MV-4-11 (cell line): ENCODE data around the gene TTLL6.

Source experiments
- DNase-seq: peaks from one replicate; lab custom pipeline; 2025; lab: John Stamatoyannopoulos, UW

Gene TTLL6

DNA sequence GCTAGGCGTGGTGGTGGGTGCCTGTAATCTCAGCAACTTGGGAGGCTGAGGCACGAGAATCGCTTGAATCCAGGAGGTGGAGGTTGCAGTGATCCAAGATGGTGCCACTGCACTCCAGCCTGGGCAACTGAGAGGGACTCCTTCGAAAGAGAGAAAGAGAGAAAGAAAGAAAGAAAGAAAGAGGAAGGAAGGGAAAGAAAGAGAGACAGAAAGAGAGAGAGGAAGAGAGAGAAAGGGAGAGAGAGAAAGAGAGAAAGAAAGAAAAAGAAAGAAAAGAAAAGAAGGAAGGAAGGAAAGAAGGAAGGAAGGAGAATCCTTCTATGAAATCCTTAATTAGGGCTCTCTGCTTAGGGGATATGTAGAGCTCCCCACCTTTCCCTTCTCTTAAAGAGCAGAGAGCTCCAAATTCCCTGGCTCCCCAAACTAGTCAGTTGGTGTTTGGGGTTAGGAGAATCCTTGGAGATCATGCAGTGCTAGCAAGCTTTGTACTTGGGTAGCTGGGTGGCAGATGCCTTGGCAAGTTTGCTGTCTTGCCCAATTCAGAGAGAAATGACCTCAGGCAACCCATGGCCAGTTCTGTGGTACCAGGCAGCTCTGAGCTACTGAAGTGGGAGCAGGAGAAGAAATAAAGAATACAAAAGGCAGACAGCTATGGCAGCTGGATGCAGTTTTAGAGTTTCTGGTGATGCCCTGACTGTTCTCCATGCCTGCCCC, 79.5 kb downstream of the TTLL6 start:
- DNase-seq = no peak

DNA sequence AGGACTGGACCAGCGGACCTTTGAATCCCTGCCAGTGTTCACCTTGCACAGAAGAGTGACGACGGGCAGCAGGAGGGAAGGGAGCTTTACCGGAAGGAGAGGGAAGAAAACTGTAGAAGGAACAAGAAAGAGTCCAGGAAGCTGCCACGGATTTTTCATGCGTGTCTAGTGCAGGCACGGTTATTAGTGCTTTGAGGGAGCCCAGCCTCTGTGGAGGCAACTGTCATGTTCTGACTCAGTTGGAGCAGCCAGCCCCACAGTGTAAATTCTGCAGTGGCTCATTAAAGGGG, 82.0 kb downstream of the TTLL6 start:
- no peak for DNase-seq

DNA sequence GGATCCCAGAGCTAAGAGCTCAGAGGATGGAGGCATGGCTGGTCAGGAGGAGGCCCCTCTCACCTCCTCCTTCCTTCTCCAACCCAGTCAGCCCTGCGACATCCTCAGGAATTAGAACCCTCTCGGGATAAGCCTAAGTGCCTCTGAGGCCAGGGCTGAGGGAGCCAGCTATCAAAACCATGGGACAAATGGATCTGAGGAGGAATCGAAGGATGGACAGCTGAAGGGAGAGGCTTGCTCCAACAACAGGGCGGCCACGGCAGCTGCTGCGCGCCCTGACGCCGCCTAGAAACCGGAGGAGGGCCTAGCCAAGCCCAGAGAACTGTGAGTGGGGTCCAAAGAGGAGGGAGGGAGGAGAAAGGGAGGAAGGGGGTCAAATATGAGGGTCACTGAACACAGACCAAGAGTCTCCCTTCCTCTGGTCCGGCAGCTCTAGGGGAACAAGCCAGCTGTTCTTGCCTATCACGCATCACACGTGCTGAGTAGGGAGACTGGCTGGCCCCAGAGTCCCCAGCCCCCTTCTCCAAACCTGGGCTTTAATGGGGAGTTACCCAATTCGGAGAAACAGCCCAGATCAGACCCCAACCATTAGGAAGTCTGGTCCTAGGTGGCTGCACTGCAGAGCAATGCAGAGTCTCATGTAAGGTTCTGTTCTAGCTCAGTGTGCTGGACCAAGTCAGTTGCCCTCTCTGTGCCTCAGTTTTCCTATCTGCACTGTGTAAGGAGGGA, 82.5 kb downstream of the TTLL6 start:
- no peak for DNase-seq

DNA sequence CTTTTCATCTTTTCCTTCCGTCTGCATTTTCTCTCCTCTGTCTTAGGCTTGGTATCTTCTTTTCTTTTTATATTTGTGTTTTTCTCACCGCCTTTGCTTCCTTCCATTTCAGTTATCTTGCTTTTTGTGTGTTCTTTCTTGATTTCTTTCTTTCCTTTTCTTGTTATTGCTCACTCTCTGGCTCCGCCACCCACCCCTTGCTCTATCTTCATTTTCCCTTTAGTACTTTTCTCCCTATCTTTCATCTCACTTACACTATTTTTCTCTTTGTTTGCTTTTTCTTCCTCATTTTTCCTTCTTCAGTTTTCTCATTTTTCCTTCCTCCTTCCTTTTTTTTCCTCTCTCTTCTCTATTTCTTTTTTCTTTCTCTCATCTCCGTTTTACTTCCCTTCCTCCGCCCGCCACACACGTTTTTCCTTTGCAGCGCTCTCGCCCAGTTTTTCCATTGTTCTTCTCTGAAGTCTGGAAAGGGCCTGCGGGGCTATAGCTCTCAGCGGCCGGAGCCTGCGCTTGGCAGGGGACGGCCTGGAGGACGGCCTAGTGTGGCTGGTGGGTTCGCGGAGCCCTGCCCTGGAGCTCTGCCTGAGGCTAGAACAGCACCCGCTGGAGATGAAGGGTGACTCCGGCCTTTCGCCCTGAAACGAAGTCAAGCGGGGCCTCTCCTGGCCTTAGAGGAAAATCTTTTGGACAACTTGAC, 83.2 kb downstream of the TTLL6 start:
- DNase-seq = no peak

DNA sequence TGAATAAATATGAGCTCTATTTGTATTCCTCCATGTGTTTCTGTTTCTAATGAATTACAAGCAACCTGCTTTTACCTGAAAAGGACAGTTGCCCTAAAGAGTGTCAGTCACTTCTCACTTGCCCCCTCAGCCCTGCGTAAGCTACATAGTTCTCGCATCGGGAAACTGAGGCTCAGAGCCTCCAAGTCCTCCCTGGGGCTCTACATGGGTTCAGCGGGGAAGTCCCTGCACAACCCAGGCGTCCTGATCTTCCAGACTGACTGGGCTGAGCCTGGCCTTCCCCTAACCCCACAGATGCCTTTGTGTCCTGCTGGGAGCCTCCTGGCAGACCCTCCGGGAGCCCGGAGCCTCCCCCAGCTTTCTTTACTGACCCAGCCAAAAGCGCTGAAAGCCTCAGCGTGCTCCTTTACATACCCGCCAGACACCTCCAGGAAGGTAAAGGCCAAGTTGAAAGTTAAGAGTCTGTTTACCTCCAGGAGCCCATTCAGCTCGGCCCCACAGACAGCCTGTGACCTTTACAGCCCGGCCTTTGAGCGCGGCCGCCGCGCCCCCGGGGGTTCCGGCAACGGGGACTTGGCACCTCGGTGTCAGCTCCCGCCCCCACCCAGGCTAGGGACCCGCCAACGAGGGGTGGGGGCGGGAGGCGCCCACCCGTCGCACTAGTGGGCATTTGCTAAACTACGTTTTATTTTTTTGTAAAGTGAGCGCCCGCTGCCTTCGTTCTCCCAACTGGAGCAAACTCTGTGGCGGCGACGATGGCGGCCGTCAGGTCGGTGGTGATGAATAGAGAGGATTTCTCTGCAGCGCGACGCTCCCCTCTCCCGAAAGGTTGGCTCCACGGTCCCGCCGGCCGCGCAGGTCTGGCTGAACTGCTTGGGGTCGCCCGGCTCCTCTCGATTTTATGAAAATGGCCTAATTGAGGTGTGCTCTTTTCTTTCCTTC, 84.1 kb downstream of the TTLL6 start:
- DNase-seq = no peak

DNA sequence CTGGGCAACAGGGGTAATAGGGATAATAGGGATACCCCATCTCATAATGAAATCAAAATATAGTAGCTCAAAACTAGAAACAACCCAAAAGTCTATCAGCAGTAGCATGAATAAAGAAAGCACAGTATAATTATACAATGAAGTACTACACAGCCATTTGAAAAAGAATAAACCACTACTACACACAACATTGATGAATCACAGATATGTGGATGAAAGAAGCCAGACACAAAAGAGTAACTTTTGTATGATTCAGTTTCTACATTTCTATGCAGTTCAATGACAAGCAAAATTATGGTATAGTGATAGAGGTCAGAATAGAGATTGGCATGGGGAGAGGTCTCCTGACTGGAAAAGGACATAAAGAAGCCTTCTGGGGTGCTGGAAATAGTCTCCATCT, 85.7 kb downstream of the TTLL6 start:
- DNase-seq = no peak

DNA sequence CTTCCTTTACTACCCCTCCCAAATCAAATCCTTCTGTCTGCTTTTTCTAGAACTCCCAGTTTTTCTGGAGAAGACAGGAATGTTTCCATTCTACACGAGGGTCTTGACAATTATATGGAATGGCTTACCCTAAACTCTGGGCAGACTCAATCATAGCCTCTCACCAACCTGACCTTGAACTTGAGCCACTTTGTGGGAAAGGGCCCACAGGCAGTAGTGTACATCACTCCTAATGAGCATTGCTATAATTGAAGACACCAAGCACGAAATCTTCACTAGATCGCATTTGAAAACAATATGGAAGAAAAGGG, 86.8 kb downstream of the TTLL6 start:
- no peak for DNase-seq

DNA sequence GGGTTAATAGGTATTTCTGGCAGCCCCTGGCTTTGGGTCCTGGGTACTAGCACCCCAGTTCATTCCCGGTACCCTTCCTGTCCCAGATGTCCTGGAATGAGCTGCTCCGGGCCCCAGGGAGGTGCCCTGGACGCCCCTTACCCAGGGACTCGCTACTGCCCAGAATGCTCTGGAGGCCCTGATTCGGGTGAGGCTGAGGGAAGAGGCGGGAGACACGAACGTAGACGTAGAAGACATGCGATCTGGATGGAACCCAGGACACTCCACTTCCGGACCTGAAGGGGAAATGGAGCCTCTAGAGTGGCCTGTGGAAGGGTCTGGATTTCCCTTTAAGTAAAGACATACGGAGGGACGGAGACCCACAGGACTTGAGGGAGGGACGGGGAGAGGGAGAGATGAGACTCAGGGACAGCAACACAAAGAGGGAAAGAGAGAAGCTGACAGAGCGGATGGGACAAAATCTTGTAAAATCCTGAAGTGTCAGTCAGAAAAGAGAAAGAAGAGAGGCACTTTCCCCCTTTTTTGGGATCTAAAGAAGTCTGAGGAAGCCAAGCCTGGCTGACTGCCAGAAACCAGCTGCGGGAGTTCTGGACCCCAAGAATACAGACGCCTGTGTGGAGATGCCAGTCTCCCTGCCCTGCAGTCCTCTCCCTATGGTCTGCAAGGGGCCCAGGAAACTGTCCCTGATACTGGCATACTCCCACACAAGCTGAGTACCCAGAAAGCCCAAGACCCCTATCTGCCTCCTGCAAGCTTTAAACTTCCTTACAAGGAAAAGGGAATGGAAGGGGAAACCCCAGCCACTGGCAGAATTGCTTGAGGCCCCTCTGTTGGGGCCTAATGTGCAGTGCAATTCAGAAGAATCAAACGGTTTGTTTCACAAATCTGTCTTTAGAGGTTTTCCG, 87.4 kb downstream of the TTLL6 start:
- no peak for DNase-seq

DNA sequence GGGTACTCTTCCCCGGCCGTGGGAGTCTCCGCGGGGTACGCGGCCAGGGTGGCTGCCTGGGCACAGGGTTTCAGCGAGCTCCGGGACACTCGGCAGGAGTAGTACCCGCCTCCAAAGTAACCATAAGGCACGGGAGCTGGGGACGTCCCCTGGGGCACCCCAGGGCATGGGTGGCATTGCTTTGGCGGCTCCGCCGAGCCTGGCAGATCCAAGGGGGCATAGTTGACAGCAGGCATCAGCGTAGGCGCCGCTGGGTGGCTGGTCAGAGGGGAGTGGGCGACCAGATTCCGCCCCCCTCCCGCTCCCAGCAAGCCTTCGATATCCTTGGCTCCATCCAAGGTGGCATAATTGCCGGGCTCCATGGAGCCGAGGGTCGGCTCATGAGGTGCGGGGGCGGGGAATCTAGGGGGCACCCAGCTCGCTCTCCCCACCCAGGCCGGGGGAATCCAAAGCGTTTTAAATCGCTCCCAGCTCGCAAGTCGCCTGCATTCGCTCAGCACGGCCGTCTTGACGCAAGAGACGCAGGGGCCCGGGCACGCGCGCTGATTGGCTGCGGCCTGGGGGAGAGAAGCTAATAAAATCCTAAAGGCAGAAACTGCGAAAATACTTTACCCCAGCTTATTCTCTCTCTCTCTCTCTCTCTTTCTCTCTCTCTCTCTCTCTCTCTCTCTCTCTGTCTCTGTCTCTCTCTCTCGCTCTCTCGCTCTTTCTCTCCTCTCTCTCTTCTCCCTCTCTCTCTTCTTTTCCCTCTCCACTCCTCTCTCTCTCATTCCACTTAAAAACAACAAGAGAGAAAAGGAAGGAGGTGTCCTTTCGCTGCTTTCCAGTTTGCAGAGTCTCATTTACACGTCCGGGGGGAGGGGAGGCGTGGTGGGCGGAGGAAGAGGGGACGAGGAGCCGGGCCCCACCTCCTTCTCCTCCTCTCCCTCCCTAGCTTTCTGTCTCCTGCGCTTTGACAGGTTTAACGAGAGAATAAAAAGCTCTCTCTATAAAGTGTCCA, 88.5 kb downstream of the TTLL6 start, which contains the start of gene HOXB13:
Gene HOXB13, minus strand, starts transcription at position 519 of the 1,000 bp plus-strand sequence. Its CDS starts 157 bp downstream, at position 362.
- DNase-seq = no peak

DNA sequence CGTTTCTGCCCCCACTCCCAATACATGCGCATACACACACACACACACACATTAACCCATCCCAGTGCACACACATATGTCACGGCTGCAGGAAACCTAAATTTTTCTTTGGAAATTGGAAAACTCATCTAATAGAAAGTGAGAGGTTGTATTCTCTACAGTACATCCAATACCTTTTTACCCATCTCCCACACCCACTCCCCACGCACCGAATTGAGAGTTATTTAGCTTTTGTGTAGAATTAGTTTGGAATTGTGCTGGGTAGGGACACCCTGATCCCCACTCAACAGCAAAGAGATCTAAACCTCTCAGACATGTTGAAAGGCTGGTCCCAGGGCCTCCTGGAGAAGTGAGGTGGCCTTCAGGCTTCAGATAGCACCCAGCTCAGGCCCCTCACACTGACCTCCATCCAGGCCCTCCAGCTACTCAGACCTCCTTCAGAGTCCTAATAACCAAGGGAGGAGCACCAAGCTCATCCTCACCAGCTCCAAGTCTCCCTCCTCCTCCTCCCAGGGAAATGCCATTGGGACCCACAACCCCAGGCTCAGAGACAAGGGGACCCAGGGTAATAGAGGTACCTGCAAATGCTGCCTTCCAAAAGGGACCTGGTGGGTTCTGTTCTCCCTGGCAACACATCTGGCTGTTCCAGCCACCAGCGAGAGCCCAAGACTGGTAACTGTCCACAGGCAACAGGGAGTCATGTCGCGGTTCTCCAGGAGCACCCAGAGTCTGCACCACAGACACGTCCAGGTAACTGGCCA, 89.4 kb downstream of the TTLL6 start:
- no peak for DNase-seq

DNA sequence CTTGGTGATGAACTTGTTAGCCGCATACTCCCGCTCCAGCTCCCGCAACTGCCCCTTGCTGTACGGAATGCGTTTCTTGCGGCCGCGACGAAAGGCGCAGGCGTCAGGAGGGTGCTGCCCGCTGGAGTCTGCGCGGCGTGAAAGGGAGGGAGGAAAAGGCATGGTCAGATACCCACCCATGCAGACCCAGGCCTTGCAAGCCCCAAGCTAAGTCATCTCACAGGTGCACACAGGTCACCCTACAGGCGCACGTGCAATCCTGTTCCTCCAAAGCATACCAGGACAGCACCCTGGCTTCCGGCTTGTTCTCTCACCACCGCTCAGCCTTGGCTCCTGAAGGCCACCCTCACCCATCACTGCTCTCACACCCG, 90.1 kb downstream of the TTLL6 start:
- no peak for DNase-seq

DNA sequence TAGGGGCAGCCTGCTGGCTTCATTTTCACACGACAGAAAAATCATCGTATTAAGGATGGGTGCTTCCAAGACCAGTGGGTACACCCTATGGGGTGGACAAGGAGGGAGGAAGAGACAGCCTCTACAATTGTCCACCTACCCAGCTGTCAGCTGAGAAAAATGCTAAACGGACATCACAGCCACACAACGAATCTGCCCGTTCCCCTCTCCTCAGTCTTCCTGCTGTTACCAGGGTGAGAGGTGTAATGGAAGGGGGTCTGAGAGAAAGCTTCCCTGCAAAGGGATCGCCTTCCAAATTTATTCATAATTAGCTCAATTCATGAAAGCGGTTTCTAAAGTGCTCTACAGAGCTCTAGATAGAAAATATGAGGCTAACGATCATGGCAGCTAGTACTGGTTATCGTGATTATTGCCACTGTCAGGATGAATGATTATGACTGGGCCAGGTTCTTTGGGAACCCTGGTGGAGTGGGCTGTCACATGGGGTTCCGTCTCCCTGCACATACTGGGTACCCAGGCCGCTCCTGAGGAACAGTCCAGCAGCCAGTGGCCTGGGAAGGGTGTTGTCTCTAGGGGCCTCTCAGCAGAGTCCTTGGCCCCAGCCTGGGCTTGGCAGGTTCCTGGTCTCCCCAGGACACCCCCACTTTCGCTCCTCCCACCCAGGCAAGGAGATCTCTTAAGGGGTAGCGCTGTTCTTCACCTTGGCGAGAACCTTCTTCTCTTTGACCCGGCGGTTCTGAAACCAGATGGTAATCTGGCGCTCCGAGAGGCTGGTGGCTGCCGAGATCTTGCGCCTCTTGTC, 90.7 kb downstream of the TTLL6 start:
- no peak for DNase-seq

DNA sequence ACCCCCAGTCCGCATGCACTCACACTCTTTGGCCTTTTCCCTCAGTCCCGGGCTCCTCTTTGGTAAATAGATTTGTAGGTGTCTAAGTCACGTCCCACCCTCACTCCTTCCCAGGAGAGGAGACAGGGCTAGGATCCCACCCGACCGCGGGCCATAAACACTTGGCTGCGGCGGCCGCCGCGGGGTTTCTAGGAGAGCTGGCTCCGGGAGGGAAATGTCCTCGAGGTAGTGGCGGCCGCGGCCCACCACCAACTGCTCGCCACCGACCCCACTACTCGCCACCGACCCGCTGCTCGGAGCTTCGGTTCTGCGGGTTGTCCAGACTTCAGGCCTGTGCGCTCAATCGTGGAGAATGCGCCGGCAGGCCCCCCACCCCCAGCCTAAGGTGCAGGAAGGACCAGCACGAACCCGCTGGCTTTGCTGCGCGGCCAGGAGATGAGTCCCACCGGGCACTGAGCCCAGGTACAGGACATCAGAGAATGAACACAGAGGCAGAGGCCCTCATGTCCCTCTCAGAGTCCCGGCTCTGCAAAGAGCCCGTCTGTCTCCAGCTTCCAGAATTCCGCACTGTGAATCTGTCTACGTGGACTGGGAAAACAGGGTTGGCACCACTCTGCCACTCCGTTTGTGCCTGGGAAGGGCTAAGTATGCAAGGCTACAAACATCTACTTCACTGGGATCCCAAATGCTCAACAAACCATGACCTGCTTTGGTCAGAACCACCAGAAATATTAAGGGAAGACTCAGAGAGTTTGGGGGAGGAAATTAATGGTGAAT, 91.6 kb downstream of the TTLL6 start:
- no peak for DNase-seq

DNA sequence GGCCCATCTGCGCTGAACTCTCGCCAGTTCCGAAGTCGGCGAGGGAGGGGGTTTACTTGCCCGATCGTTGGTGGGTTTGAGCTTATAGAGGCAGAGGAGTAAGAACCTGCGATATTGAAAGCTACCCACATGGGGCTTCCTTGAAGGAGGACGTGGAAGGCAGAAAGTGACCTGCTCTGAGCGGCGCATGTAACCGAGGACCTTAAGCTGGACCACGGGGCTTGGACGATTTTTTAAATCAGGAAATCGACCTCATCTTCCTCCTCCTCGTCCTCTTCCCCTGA, 92.1 kb downstream of the TTLL6 start:
- no peak for DNase-seq

DNA sequence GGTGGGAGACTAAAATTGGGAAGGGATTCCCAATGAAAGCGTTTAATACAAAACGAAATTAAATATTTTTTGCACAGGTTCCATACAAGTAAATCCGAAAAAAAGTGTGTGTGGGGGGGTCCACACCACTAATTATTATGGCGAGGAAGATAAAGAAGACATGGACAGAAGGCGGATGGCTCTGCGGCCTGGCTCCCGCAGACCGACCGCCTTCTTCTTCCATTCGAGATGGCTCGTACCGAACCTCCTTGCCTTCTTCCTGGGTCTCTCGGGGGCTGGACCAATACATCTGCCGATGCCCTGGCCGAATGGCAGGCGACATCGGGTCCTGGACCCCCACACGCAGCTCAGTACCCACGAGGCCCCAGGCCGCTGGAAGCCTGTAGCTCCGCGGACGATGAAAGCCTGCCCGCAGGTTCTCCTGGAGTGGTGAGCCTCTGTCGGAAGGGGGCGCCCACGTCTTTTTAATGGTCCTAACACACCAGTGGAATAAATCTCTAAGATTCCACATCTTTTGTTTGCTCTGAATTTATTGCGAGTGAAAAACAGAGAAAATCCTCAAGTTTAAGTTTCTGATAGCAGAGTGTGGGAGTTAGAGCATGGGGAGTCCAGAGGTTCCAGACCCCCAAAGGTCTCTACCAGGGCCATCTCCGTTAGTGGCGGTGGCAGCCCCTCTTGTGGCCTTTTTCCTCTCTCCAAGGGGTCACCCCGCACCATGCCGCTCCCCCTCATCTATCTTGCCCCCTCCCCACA, 92.6 kb downstream of the TTLL6 start:
- DNase-seq = peak; percentile 68

DNA sequence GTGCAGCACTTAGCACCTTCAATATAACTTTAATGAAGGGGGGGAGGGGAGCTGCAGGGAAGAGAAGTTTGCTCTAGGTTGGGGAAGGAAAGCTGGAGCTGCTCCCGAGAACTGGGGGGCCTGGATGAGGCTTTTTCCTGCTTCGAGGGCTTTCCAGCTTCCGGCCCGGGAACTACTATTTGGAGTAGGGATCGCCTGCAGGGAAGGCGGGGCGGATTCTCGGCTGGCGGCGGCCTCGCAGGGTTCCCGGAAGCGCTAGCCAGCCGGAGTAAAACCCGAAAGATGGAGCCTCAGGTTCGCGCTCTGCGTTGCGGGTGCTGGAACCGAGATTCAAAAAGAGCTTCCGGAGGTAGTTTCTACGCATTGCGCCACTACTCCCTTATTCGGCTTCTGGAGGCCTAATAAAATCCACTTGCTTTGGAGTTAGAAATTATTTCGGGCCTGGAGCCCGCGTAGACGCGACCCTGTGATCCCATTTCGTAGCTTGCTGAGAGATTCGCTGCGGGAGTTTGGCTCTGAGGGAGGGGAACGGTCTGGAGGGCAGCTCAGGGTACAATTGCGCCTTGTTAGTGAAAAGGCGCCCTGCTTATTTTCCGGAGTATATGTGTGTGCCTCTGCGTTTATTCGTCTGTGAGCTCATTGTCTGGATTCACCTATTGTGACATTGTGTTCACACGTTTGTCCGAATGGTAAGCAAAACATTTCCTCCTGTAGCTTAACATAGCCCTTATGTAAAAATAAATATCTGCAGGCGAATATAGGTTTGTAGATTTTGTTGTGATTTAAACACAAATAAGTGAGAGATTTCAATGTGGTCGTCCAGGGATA, 93.4 kb downstream of the TTLL6 start:
- DNase-seq = no peak
